CD4-positive, alpha-beta memory T cell (primary cell): ENCODE measurements around the gene ARMH3. TPM values are rescaled to one million over a fixed set of nuclear protein-coding genes. Genes with fewer than 3 reads are reported as not detected.
A peak's percentile ranks its signal among the peaks of the same experiment; 100 is the strongest.

Experiments used
- CTCF ChIA-PET: fragments of 350-600 bp; sonication (Branson Sonifier 250); formaldehyde crosslinking; loops from one replicate; lab custom pipeline; 2021; ENCODE audit warnings: inconsistent platforms; ENCODE audit not compliant: partially characterized antibody; lab: Charles Lee
- POLR2A ChIA-PET: fragments of 350-600 bp; sonication (Branson Sonifier 250); formaldehyde crosslinking; loops from one replicate; lab custom pipeline; 2021; ENCODE audit not compliant: partially characterized antibody; lab: Charles Lee
- DNase-seq, 5 donors: peaks; one replicate each; pipeline versions ENCODE4 v3.0.0 to v3.0.0-alpha.2; 2020 to 2022; ENCODE audit warnings: mixed read lengths in 1 of 5
- H3K27ac ChIP-seq: one replicate; pipeline ENCODE4 v1.7.0; 2013; ENCODE audit warnings: low read depth, low read length
- H3K27me3 ChIP-seq: 2 replicates; pipeline ENCODE4 v1.7.0; 2013; ENCODE audit warnings: mild to moderate bottlenecking, low read length, moderate library complexity; ENCODE audit not compliant: insufficient read depth
- H3K36me3 ChIP-seq: 2 replicates; pipeline ENCODE4 v1.7.0; 2013; ENCODE audit warnings: mild to moderate bottlenecking, low read length, moderate library complexity; ENCODE audit not compliant: insufficient read depth
- H3K4me1 ChIP-seq: 2 replicates; pipeline ENCODE4 v1.7.0; 2013; ENCODE audit warnings: mild to moderate bottlenecking, low read length, moderate library complexity; ENCODE audit not compliant: insufficient read depth
- H3K4me3 ChIP-seq, 2 donors: one replicate each; pipeline ENCODE4 v1.7.0; 2013; ENCODE audit warnings: low read length in 2 of 2, mild to moderate bottlenecking in 1 of 2
- H3K9me3 ChIP-seq, 2 donors: one replicate each; pipeline ENCODE4 v1.7.0; 2013; ENCODE audit warnings: low read length in 2 of 2, control low read depth in 1 of 2; ENCODE audit not compliant: control insufficient read depth in 1 of 2
- H3K27ac Mint-ChIP-seq, 7 donors: one replicate each; pipeline ENCODE4 v1.8.0; 2020 to 2021; ENCODE audit warnings: mixed read lengths in 7 of 7, mild to moderate bottlenecking in 6 of 7, inconsistent platforms in 3 of 7, moderate library complexity in 3 of 7
- H3K27me3 Mint-ChIP-seq, 2 donors: one replicate each; pipeline ENCODE4 v1.8.0; 2020 to 2021; ENCODE audit warnings: mixed read lengths in 2 of 2
- H3K36me3 Mint-ChIP-seq, 2 donors: one replicate each; pipeline ENCODE4 v1.8.0; 2020 to 2021; ENCODE audit warnings: mixed read lengths in 2 of 2, inconsistent platforms in 1 of 2, mild to moderate bottlenecking in 1 of 2
- H3K4me1 Mint-ChIP-seq, 4 donors: one replicate each; pipeline ENCODE4 v1.8.0; 2020 to 2021; ENCODE audit warnings: mixed read lengths in 4 of 4, mild to moderate bottlenecking in 1 of 4
- H3K4me3 Mint-ChIP-seq, 8 donors: one replicate each; pipeline ENCODE4 v1.8.0; 2020 to 2021; ENCODE audit warnings: mixed read lengths in 8 of 8, mild to moderate bottlenecking in 7 of 8, moderate library complexity in 6 of 8, inconsistent platforms in 3 of 8
- H3K9me3 Mint-ChIP-seq, 8 donors: one replicate each; pipeline ENCODE4 v1.8.0; 2020 to 2021; ENCODE audit warnings: mixed read lengths in 8 of 8, mild to moderate bottlenecking in 5 of 8, inconsistent platforms in 3 of 8, moderate library complexity in 1 of 8
- intact Hi-C: fragments of 100-400 bp; cut with micrococcal nuclease; formaldehyde crosslinking; loops from one replicate; pipeline ENCODE4 v1.15.1; 2023
- polyA plus RNA-seq, 2 donors: library from polyadenylated mRNA; unstranded; fragments of 300-500 nt; fragmentation: Illumina TruSeq; gene quantifications; one replicate each; pipeline ENCODE4 v1.2.3, GENCODE V29; 2021
- total RNA-seq, 2 experiments: library from RNA; stranded (reverse); gene quantifications; one replicate each; pipeline ENCODE4 v1.2.3, GENCODE V29; 2021

ARMH3 gene
- total and polyA plus RNA-seq, 4 experiments from 2014 or later, result 21.9 to 31.8 (median 30.0) TPM

GRCh38 chr10:101969412-101969922, 86.5 kb downstream of the ARMH3 start:
- no peaks in the 10 kb centered on the region for H3K9me3 Mint-ChIP-seq
- H3K4me3 Mint-ChIP-seq, result no peak overlapping the region
- Histone ChIP-seq H3K4me1 (peaks cover 23% of the 10 kb centered on the region), H3K27me3 (no peaks in the 10 kb centered on the region), H3K27ac (no peak overlapping the region), H3K36me3 (peaks cover 16% of the 10 kb centered on the region), H3K9me3 (no peaks in the 10 kb centered on the region), H3K4me3 (no peak overlapping the region)
- intact Hi-C loops, result no loop called here
- peaks cover 22 to 40% (median 25%) of the 10 kb centered on the region in 4 donors for H3K4me1 Mint-ChIP-seq
- DNase-seq, result no peak
- CTCF ChIA-PET, result interaction anchor here (1.5 kb wide), 1 partner anchor 188 kb away, joined by 3 read pairs; no protein-coding TSS in a partner anchor
- no peaks in the 10 kb centered on the region for H3K27me3 Mint-ChIP-seq
- POLR2A ChIA-PET, result no interaction called here
- H3K36me3 Mint-ChIP-seq, result peaks cover 58% of the 10 kb centered on the region in 2 donors
- peak overlapping the region in 3 of 7 donors; percentile 11 to 57 (median 35) for H3K27ac Mint-ChIP-seq

GRCh38 chr10:101968940-101969321, 87.0 kb downstream of the ARMH3 start:
- Mint-ChIP-seq H3K36me3 (peaks cover 58 to 62% of the 10 kb centered on the region in 2 donors), H3K9me3 (no peaks in the 10 kb centered on the region), H3K27ac (peak overlapping the region in 3 of 7 donors; percentile 9 to 65 (median 47)), H3K4me1 (peaks cover 17 to 35% (median 19%) of the 10 kb centered on the region in 4 donors), H3K27me3 (no peaks in the 10 kb centered on the region), H3K4me3 (peak overlapping the region in 1 of 8 donors; percentile 20)
- intact Hi-C loops, result no loop called here
- Histone ChIP-seq H3K27ac (no peak overlapping the region), H3K9me3 (no peaks in the 10 kb centered on the region), H3K4me1 (peaks cover 18% of the 10 kb centered on the region), H3K4me3 (no peak overlapping the region), H3K27me3 (no peaks in the 10 kb centered on the region), H3K36me3 (peaks cover 16% of the 10 kb centered on the region)
- ChIA-PET CTCF (interaction anchor here (1.5 kb wide), 1 partner anchor 188 kb away, joined by 3 read pairs; no protein-coding TSS in a partner anchor), POLR2A (no interaction called here)
- DNase-seq, result no peak

DNA sequence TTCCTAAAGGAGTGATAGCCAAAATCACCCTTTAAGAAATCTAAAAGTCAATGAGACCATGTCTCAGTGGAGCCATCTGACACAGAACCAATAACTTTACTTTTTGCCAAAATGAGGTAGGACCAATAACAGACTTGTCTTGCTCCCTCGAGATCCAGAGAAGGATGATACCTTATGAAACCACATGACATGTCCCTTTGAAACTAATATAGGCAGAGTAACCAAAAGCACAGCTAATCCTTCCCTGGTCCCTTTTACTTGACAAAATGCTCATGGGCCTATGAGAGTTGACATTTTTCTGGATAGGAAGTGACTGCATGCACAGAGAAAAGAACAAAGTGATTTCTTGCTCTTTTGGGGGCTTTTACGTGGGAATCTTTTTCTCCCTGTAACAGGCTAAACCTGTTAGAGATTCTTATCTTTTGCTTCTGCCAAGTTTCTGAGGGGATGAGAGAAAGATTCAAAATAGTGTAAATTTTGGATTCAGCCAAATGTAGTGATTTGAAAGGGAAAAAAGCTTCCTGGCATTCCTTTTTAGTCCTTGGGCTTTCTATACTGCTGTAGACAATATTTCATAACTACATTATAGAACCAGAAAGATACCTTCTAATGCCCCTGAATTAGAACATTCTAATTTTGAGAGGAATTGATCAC, 87.6 kb downstream of the ARMH3 start:
- Histone ChIP-seq H3K27me3 (no peaks in the 10 kb centered on the region), H3K4me3 (no peak overlapping the region), H3K27ac (no peak overlapping the region), H3K4me1 (peaks cover 12% of the 10 kb centered on the region), H3K36me3 (peaks cover 16% of the 10 kb centered on the region), H3K9me3 (no peaks in the 10 kb centered on the region)
- CTCF ChIA-PET, result no interaction called here
- Mint-ChIP-seq H3K4me3 (no peak overlapping the region), H3K27ac (peak overlapping the region in 3 of 7 donors; percentile 9 to 65 (median 47)), H3K36me3 (peaks cover 56 to 59% of the 10 kb centered on the region in 2 donors), H3K9me3 (no peaks in the 10 kb centered on the region), H3K4me1 (peaks cover 12 to 30% (median 14%) of the 10 kb centered on the region in 4 donors), H3K27me3 (no peaks in the 10 kb centered on the region)
- POLR2A ChIA-PET, result no interaction called here
- DNase-seq, result no peak
- intact Hi-C loops, result no loop called here

- no peaks in the 10 kb centered on the region for H3K9me3 Mint-ChIP-seq
- DNase-seq, result no peak
- H3K27me3 Mint-ChIP-seq, result no peaks in the 10 kb centered on the region
- no peaks in the 10 kb centered on the region for H3K27me3 ChIP-seq
- peaks cover 16% of the 10 kb centered on the region for H3K36me3 ChIP-seq
- no peak overlapping the region for H3K4me3 ChIP-seq
- ChIA-PET POLR2A (no interaction called here), CTCF (no interaction called here)
- no peak overlapping the region for H3K27ac ChIP-seq
- intact Hi-C loops, result no loop called here
- H3K4me1 Mint-ChIP-seq, result peaks cover 10 to 28% (median 12%) of the 10 kb centered on the region in 4 donors
- H3K9me3 ChIP-seq, result no peaks in the 10 kb centered on the region
- no peak overlapping the region for H3K27ac Mint-ChIP-seq
- H3K36me3 Mint-ChIP-seq, result peaks cover 53 to 57% of the 10 kb centered on the region in 2 donors
- no peak overlapping the region for H3K4me3 Mint-ChIP-seq
- H3K4me1 ChIP-seq, result peaks cover 10% of the 10 kb centered on the region
These were observed 88.3 kb downstream of the ARMH3 start for GRCh38 chr10:101967713-101968112.

DNA sequence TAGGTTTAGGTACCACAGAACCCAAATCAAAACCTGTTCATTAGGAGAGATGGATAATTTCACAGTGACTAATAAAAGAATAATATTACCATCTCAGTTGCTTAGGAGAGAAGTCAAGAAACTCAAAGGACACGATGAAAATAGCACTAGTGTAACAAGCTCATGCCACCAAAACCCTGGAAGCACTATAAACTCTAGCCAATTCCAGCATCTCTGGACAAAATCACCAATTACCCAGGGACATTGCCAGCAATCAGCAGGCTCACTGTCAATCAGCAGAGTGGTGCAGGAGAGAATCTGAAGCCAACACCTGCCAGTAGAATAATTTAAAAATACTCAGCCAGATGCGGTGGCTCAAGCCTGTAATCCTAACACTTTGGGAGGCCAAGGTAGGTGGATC, 88.9 kb downstream of the ARMH3 start:
- H3K4me1 Mint-ChIP-seq, result peaks cover 10 to 22% (median 12%) of the 10 kb centered on the region in 4 donors

DNA sequence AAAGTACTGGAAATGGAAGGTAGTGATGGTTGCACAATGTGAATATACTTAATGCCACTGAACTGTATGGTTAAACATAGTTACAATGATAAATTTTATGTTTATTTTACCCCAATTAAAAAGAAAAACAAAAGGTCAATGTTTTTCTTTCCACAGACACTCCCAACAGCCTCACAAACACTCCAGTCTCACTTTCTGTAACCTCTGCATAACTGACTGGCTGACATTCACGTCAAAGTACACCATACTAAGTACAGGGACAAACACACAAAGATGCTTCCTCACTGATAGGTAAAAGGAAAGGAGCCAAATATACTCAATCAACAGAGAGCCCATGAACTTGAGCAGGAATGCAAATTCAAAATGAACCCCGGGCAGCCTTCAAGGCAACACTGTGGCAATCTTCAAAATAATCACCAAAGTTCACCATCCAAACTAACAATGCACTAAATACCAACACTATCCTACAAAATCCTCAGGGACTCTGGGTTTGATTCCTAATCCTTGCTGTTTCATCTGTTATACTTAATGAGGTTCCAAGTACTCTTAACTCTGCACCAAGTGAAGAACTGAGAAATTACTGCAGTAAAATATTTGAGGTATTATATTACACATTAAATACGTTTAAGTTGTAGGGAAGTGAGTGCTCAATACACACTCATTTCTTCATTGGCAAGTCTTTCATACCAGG, 90.8 kb downstream of the ARMH3 start:
- no peaks in the 10 kb centered on the region for H3K36me3 ChIP-seq
- no peaks in the 10 kb centered on the region for H3K9me3 ChIP-seq
- H3K36me3 Mint-ChIP-seq, result peaks cover 38 to 46% of the 10 kb centered on the region in 2 donors
- H3K9me3 Mint-ChIP-seq, result no peaks in the 10 kb centered on the region
- no peak overlapping the region for H3K4me3 Mint-ChIP-seq
- H3K4me1 Mint-ChIP-seq, result peaks cover 10 to 16% (median 11%) of the 10 kb centered on the region in 4 donors
- H3K4me1 ChIP-seq, result peaks cover 10% of the 10 kb centered on the region
- no peaks in the 10 kb centered on the region for H3K27me3 Mint-ChIP-seq
- H3K27ac Mint-ChIP-seq, result peak overlapping the region in 2 of 7 donors; percentile 4 to 67
- DNase-seq, result no peak
- H3K27ac ChIP-seq, result no peak overlapping the region
- H3K27me3 ChIP-seq, result no peaks in the 10 kb centered on the region
- ChIA-PET POLR2A (no interaction called here), CTCF (interaction anchor here (0.6 kb wide), 1 partner anchor 550 kb away, joined by 3 read pairs; no protein-coding TSS in a partner anchor)
- no peak overlapping the region for H3K4me3 ChIP-seq
- intact Hi-C loops, result no loop called here

More for the DNA sequence above, 88.9 kb downstream of the ARMH3 start:
- POLR2A ChIA-PET, result no interaction called here
- no peaks in the 10 kb centered on the region for H3K9me3 ChIP-seq
- Mint-ChIP-seq H3K9me3 (no peaks in the 10 kb centered on the region), H3K27me3 (no peaks in the 10 kb centered on the region), H3K36me3 (peaks cover 47 to 54% of the 10 kb centered on the region in 2 donors), H3K27ac (peak overlapping the region in 1 of 7 donors; percentile 37), H3K4me3 (no peak overlapping the region)
- no peak for DNase-seq
- H3K4me3 ChIP-seq, result no peak overlapping the region
- peaks cover 10% of the 10 kb centered on the region for H3K36me3 ChIP-seq
- H3K4me1 ChIP-seq, result peaks cover 10% of the 10 kb centered on the region
- no peak overlapping the region for H3K27ac ChIP-seq
- no peaks in the 10 kb centered on the region for H3K27me3 ChIP-seq
- intact Hi-C loops, result no loop called here
- CTCF ChIA-PET, result no interaction called here
